Stimulated activated CD8-positive, alpha-beta memory T cell treated with anti-CD3 and anti-CD28 coated beads, Interleukin-4, amount 100 ng/mL, for 24 hours (primary cell): ENCODE results near the gene FHL3.

ENCODE experiments used
- DNase-seq: peaks from one replicate; pipeline ENCODE4 v3.0.0-alpha.2; 2020; ENCODE audit warnings: low read depth

FHL3 gene

DNA sequence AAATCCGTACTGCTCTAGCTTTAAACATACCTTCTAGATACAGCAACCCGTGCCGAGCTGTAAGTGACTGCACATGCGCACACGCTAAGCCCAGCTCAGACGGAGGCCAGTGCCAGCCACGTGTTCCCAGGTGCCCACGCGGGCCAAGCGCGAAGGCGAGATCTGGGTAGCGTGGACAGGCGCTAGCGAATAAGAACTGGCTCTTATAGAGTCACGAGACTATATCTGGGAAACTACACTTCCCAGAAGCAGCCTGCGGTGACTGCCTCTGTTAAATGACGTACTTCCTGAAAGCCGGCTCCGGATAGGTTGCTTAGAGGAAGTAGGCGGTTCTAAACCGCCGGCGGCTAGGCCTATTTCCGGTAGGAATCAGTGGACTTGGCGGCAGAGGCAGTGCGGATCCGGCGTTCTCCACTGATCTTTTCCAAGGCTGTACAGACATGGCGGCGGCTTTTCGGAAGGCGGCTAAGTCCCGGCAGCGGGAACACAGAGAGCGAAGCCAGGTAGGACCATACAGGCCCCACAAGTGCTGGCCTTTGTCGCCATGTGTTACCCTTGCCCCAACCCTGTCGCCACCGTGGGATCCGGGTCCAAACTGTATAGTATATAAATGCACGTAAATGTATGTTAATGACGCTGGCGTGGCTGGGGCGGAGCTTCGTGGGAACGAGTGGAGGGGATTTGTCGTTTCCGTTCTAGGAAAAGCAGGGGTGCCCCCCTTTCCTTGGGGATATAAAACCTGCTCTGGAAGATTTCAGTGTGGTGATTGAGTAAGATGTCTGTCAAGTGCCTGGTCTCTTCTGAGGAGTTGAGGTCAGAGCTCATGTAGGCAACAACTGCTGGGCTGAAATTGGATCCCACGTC, 7.3 kb upstream of the FHL3 start, which contains the start of gene UTP11:
UTP11 (plus strand) TSS at position 372 of the 864 bp plus-strand sequence; CDS start at position 441, 69 bp downstream.
- peak; percentile 84 for DNase-seq

DNA sequence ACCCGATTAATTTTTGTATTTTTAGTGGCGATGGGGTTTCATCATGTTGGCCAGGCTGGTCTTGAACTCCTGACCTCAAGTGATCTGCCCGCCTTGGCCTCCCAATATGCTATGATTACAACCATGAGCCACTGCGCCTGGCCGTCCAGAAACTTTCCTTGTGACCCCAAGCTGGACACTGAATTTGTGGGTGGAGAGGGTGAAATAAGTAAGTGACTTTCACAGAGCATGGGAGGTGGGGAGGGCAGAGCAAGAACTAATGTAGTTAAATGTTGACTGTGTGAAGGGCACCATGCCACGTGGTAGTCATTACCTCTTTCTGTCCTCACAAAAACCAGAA, 4.5 kb upstream of the FHL3 start:
- DNase-seq: no peak

DNA sequence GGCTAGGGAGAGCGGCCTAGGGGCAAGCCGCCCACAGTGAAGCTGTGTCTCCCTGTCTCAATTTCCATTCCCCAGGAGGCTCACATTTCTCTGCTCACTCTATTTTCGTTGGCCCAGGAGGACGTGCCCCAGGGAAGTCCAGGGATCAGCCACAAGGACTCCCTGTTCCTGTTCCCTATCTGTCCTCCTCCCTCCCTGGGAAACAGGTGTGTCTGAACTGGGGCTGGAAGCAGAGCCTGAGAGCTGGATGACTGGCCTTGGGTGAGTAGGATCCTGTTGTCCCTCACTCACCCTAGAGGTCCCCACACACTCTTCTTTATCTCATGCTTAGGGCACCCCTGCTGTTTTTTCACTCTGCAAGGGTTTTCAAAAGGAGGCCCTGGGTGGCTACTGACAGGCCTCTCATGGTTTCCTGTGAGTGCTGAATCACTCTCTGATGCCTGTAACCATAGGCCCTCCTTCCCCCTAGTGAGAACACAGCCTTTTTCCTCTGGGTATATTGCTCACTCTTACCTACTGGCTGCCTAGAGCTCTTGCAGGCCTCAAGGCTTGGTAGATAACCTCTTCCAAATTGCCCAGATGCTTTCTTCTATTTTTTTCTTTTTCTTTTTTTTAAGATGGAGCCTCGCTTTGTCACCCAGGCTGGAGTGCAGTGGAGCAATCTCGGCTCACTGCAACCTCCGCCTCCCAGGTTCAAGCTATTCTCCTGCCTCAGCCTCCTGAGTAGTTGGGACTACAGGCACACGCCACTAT, 4.0 kb upstream of the FHL3 start:
- no peak for DNase-seq

DNA sequence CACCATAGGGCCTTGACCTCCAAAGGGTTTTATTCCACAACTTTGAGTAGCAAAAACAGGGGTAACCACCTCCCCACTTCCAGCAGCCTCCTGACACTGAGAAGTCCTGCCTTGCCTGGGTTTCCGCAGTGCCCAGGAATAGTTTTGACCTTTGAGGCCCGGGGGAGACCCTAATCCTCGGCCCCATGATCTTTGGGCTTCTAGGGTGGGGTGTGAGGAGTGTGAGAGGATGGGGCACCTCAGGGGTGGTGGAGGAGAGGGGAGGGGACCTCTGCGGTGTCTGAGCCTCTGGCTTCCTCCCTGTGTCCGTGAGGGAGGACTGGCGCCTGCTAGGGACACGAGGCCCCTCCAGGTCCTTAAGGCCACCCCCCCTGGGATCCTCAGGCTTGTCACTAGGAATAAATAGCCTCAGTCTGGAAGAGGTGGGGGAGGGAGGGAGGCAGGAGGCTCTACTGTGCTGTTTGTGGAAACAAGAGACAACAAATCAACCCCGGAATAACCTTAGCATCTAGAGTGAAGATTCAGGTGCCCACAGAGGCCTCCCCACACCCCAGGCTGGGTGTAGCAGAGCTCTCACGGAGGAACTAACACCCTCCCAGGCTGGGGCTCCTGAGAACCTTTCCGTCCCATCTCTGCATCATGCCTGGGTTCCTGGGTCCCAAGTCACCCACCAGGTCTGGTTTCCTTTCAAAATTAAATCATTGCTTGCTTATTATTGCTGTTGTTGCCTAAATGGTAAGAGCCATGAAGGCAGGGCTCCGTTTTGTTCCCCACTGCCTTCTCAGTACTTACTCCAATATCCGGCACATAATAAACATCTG, 904 bp upstream of the FHL3 start:
- DNase-seq: no peak

DNA sequence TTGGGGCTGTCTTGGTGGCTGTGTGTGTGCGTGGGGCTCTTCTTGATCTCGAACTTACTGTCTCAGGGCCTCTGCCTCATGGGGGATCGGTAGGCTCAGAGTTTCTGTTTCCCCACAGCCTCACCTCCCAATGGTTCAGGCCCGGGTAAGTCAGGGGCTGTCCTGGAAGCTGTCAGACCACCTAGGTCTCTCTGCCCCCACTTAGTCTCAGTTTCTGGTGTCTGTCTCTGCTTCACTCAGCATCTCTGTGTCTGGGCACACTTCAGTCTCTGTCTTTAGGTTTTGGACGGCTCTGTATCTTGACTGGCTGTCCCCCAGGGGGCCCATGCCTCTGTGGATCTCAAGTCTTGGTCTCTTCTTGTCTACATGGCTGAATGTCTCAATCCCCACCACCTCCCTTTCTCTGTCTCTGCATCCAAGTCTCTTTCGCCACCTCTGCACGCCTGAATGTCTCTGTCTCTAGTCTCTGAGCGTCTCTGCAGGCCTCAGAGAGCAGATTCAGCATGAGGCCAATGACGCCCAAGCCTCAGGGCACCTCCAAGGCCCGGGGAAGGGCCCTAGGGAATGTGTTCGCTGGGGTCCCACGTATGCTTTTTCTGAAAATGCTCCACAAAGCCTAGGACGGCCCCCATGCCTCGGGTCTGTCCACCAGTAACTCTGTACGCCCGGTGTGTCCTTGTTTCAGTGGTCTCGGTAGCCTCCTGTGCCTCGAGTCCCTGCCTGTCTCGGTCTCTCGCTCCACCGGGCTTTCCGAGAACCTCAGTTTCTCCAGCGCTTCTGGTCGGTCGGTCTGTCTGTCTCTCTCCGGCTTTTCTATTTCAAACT, 818 bp downstream of the FHL3 start:
- no peak for DNase-seq

DNA sequence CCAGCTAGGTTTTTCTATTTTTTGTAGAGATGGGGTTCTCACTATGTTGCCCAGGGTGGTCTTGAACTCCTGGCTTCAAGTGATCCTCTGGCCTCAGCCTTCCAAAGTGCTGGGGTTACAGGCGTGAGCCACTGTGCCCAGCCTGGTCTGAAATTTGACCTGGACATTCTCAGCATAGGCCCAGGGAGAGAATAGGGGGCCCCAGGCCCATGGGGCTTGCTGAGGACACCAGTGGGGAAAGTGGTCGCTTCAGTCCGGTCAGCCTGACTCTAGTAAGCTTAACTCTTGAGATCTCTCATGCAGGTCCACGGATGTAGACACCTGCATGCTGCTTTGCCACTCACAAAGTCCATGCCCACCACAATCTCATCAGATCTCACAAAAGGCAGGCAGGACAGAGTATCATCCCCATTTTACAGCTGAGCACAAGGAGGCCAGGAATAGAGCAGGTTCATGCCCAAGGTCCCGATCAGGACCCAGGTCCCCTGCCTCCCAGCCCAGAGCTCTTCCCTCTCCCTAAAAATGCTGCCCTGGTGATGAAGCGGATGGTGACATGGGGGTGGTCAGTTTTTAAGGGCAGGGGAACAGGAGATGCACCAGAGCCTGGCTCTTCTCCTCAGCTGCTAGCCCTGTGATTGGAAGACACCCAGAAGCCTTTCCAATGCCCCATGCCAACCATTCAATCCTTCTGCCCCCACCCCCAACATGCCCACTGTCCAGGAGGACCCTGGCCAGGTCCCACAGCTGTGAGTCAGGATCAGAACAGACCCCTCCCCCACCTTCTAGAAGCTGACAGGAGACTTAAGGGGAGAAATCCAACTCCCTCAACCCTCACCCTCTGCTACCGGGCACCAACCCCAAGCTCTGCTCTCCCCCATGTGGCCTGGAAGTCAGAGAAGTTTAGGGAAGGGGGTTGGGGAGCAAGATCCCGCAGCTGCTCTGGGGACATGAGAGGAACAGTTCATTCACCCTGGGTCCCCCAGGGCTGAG, 1.8 kb downstream of the FHL3 start:
- DNase-seq: no peak

DNA sequence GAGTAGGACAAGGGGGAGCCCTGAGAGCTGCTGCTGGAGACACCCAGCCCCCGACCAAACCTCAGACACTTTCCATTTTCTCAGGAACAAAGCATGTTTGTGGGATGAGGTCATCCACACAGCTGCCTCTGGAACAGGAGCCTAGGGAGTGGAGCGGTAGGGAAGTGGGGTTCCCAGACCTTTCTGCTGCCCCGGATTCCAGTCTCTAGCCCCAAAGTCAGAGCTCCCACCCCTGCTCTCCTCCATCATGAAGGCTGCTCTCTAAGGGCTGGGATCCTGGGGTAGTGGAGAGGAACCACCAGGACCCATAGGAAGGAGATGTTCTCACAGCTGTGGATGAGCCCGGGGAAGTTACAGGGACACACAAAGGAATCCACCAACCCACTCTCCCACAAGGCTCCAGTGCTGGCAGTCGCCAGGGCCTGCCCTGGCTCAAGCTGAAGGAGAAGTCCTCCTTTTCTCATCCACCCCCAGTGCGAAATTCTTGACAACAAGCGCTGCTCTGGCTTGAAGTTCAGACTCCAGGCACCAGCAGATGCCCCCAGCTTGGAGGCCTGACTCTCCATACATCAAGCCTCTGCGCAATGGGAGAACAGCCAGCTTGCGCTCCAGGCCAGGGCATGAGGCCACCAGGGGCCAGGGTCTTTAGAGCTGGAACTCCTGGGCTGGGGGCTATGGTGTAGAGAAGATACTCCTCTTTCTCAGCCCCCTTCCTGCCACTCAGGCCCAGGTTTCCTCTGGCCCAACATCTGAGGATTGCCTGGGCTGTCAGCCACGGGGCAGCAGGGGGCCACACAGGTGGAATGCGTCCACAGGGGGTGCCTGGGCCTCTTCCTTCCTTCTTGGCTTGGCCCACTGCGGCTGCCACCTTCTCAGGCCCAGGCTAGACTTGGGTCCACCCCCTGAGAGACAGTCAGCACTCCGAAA, 4.5 kb downstream of the FHL3 start:
- DNase-seq: no peak

DNA sequence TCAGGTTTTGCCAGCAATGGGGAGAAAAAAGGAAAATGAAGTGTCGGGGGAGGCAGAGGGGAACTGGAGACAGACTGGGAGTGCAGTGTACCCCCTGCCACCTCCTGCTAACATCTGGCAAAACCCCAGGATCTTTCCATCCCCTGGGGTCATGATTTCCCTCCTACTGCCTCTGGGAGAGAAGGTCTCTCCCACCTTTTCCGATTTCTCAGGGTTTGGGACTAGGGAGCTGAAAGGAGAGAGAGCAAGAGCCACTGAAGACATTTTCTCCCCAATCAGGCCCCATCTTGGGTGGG, 5.1 kb downstream of the FHL3 start:
- DNase-seq: no peak

DNA sequence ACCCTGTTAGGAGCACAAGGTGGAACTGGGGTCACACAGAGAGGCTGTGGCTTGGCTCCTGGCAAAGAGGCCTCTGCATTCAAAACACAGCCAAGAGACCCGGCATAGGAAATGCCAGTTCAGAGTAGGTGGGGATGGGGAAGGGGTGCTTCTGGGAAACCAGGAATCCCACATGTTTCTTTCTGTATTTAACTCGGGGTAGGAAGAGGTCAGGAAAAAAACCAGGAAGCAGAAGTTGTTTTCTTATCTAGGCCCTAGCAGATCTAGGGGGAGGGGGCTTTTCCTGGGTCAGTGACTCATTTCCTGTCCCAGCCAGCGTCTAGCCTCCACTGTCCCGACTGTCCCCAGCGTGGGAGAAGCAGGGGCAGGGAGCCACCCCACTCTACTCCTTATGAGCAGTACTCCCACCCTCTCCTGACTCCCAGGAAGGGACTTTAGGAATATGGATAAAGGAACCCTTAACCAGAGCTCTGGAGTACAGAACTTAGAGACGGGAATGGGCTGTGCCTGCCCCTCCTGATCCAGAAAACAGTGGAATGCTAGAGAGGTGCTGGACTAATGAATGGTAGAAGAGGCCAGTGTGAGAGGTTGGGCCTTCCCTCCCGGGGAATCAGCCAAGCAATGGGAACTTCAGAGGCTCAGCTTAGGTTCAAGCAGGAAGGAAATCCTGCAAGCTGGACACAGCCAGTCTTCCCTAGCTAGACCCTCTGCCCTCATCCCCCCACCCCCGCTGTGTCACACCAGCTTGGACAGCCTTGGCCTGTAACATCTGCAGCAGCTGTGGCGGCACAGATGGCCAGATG, 5.7 kb downstream of the FHL3 start:
- DNase-seq: no peak

DNA sequence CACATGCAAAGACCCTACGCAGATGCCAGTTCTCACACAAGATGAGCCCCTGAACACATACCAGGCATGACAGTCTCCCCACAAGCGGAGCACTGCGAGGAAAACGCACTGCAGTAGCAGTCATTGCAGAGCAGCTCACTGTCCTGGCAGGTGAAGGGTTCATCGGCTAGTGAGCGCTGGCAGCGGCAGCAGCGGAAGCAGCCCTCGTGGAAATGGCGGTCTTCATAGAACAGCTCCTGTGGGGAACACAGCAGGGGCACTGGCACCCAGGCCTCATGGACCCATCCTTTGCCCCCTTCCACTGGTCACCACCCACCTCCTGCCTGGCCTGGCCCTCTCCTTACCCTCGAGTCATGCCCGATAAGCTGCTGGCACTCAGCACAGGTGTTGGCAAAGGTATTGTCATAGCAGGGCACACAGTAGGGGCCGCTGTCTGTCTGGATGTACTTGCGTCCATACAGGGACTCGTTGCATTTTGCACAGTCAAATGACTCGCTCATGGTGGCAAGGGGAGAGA, 6.3 kb downstream of the FHL3 start:
- no peak for DNase-seq

DNA sequence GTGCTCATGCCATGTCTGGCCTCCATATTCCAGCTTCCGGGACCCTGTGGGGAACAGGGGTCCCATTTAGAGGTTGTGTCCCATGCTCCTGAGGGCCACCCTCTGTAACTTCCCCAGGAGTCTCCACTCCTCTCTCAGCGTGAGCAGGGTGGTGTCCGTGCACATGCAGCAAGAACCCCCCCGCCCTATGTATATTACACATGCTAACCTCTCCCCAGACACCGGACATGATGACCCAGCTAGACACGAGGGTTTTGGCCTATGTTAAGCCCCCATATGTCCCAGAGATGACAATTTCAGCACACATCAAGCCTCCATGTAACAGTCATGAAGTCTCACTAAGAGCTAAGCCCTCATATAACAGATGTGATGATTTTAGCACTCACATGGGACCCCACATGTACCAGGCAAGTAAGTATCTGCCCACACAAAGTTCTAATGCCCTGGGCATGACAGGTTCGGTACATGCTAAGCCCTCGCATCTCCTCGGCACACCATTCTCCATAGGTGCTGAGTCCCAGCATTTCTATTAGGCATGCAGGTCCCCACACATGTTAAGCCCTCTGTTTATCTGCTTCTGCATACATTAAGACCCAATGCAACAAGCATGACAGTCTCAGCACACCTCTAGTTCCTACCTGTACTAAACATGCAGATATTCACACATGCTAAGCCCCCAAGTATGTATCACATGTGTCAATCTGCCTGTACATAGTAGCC, 7.1 kb downstream of the FHL3 start:
- DNase-seq: no peak

DNA sequence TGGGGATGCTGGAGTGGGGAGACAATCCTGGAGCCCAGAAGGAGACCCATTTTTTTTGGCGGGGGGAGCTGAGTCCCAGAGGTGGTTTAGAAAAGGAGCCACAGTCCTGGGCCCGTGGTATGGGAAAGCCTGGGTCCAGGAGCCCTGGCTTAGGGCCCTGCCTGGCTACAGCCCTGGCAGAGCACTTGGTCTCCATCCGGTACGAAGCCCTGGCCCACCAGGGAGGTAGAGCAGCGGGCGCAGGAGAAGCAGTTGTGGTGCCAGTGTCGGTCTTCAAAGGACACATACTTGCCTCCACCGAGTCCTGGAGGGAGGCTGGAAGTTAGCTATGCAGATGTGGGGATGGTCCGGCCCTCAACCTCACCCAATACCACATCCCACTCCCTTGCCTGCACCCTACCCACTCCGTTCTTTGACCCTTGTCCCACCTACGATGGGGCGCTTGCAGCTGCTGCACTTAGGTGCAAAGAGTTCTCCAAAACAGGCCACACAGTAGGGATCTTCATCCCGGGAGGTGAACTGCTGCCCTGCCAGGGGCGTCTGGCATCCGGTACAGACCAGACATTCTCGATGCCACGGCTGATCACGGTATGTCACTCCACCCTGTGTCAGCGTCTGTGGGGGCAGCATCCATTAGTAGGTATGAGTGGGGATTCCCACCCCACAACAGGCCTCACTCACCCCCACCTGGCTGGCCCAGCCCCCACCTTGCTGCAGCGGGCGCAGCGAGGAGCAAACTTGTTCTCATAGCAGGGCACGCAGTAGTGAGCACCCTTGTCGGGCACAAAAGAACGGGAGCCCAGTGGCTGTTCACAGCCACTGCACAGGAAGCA, 7.8 kb downstream of the FHL3 start:
- DNase-seq: no peak

DNA sequence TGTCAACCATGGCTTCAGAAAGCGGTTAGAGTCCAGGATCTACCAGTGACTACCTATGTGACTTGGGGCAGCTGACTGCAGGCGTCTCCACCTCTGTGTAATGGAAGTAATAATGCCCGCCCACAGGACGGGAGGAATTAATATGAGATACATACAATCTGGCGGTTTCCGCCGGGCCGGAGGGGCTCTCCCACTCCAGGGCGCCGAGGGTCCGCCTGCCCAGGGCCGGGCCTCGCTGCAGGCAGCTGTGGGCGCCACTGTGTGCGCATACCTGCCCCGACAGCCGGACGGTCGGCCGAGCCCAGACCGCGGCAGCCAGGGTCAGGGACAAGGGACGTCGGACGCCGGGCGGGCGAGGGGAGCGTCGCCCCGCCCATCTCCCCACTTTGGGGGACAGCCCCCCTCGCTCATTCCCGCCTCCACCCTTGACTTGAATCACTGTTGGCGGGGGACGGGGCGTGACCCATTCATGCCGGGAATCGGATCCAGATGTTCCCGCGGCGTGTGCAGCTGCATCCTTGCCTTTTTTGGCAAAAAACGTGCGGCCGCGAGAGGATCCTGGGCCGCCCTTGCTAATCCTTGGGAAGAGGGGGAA, 9.5 kb downstream of the FHL3 start:
- no peak for DNase-seq

DNA sequence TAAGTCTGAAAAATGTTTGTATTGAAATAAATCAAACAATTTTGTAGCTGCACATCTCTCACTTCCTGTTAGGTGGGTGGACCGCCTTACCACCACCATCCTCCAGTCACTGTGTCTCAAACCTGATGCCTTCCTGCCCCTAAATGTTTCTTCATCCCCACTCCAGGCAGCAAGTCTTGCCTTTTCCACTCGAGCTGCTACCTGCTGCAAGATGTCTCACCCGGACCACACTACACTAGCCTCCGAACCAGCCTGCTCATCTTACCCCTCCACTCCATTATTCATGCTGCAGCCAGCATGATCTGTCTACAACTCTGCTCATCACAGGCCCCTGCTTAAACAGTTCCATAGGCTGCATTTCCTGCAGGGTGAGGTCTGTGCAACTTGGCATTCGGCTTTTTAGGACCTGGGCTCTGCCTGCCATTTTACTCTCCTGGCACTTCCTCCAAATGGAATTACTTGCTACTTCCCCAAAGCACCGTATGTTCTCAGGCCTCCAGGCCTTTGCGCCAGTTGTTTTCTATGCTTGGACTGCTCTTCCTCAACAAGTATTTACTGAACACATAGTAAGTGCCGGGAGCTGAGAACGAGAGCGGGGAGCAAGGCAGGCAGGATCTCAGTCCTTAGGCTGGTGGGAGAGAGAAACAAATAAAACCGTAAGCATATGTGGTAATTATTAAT, 10.3 kb downstream of the FHL3 start:
- no peak for DNase-seq

DNA sequence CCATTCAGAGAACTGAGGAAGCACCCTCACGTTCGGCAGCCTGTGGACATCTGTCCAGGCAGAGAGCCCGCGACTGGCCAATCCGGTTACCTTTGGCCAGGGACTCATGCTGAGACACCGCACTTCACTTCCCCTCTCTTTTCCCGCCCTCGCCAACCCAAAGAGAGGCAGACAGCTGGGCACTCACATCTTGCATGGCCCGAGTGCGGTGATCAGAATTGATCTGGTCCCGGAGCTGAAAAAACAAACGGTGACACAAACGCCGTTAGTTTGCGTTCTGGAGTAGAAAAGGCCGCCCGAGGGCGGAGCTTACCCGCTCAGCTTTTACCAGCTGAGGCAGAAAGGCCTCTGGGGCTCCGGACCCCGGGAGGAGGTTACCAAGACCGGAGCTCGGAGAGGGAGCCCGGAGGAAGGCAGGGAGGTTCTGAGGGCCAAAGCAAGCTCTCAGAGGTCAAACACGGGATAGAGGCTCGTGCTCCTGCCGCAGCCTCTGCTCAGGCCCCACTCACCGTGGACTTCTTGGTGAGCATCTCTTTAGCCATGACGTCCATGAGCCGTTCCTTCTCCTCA, 15.9 kb downstream of the FHL3 start:
- DNase-seq: no peak

DNA sequence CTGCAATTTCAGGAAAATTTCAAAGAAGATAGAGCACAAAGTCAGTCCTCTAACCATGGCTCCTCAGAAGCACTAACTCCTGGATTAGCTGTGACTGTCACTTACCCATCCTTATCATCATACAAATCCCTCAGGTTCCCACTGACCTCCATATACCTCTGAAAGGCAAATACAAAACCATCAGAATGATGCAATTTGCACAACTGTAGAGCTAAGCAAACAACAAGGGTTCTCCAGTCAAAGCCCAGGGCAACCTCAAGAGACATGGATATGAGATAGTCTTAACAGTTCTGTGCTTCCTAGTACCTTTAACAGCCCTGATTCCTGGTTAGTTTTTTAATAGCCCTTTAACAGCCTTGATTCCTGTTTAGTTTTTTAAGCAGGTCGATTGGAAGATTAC, 17.6 kb downstream of the FHL3 start:
- no peak for DNase-seq
